ENCODE data around the gene AFG3L2. TPM values are rescaled to one million over a fixed set of nuclear protein-coding genes. Genes with fewer than 3 reads are reported as not detected.

Gene AFG3L2
- polyA plus RNA-seq, 1 donor, result 63.8 TPM

Other genes starting within 250 kb of the AFG3L2 start
- not detected for gene CIDEA, start 122.9 kb downstream of the AFG3L2 start, polyA plus RNA-seq
- gene TUBB6, start 69.0 kb downstream of the AFG3L2 start, polyA plus RNA-seq, result 64.4 TPM
- gene PRELID3A, start 30.7 kb upstream of the AFG3L2 start, polyA plus RNA-seq, result 7.1 TPM